Activated CD8-positive, alpha-beta memory T cell treated with anti-CD3 and anti-CD28 coated beads, Interleukin-2, amount 50 U/mL, for 48 hours (primary cell): ENCODE measurements around the gene DVL2.
"Not testable (repeated sequence)": the region's sequence is repeated elsewhere in the genome, so short reads cannot be mapped to it uniquely, and the experiment has no call there.

Experiments
- DNase-seq: peaks from one replicate; pipeline ENCODE4 v3.0.0-alpha.2; 2020

DVL2 gene

GRCh38 chr17:7191571-7192270 is 42.6 kb downstream of the DVL2 start:
- DNase-seq: no peak

- no peak for DNase-seq
Observed at GRCh38 chr17:7191069-7191468, 43.2 kb downstream of the DVL2 start.

- no peak for DNase-seq
Observed at GRCh38 chr17:7190276-7190917, 43.9 kb downstream of the DVL2 start.

GRCh38 chr17:7186241-7186640 is 48.1 kb downstream of the DVL2 start:
- no peak for DNase-seq

GRCh38 chr17:7184647-7185046 is 49.7 kb downstream of the DVL2 start:
- DNase-seq: no peak

- DNase-seq: no peak
Observed at GRCh38 chr17:7184091-7184488, 50.2 kb downstream of the DVL2 start.

GRCh38 chr17:7183433-7184090 is 50.8 kb downstream of the DVL2 start:
- no peak for DNase-seq

GRCh38 chr17:7182101-7182500 is 52.2 kb downstream of the DVL2 start:
- DNase-seq: not testable (repeated sequence)

- DNase-seq: no peak
Observed at GRCh38 chr17:7179317-7180254, 54.7 kb downstream of the DVL2 start, which contains the start of gene ASGR1. ASGR1 (minus strand) TSS chr17:7179370; CDS start chr17:7178563, 807 bp downstream.

GRCh38 chr17:7178973-7179316 is 55.4 kb downstream of the DVL2 start:
- DNase-seq: no peak

GRCh38 chr17:7177954-7178477 is 56.3 kb downstream of the DVL2 start:
- no peak for DNase-seq

- DNase-seq: peak; percentile 84
Observed at GRCh38 chr17:7177191-7177953, 56.9 kb downstream of the DVL2 start.

GRCh38 chr17:7176841-7177190 is 57.5 kb downstream of the DVL2 start:
- no peak for DNase-seq

- DNase-seq: no peak
Observed at GRCh38 chr17:7176107-7176840, 58.0 kb downstream of the DVL2 start.
